NK-92 treated with Interleukin-12 subunit alpha and Interleukin-12 subunit beta, amount 100 ng/mL, for 24 hours (cell line): ENCODE data around the gene RAB21.
A peak's percentile ranks its signal among the peaks of the same experiment; 100 is the strongest.

Experiments
- DNase-seq: peaks from one replicate; lab custom pipeline; 2025; lab: John Stamatoyannopoulos, UW

RAB21 gene, protein sequence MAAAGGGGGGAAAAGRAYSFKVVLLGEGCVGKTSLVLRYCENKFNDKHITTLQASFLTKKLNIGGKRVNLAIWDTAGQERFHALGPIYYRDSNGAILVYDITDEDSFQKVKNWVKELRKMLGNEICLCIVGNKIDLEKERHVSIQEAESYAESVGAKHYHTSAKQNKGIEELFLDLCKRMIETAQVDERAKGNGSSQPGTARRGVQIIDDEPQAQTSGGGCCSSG

DNA sequence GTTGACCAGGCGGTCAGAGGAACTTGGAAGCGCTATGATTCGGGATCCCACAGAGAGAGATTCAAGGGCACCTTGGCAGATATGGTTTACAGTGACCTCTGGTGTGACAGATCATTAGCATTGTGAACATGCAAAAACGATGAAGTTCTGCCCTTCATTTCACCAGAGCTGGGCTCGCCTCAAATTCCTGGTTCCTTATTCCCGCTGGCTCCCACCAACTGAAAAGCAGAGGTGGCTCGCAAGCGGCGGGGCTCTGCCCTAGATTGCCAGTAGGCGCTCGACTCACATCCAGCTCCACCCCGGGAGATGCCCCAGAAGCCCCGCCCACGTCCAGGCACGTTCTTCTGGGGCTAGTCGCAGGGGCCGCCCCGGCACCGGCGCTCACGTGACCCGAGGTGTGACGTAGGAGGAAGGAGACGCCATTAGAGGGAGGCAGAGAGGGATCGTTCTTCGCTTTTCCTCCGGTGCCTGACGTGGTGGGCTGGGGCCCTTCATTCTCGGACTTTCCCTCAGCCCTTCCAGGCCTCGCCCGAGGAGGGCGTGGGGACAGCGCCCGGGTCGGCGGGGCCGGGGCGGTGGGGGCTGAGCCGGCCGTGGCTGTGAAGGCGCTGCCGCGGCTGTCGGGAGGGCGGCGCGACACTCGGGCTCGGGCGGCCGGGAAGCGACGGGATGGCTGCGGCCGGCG is at the start of gene RAB21:
Gene RAB21 (plus strand): TSS at position 403 of the 685 bp plus-strand sequence. CDS start 267 bp downstream, at position 670.
- peak; percentile 93 for DNase-seq

DNA sequence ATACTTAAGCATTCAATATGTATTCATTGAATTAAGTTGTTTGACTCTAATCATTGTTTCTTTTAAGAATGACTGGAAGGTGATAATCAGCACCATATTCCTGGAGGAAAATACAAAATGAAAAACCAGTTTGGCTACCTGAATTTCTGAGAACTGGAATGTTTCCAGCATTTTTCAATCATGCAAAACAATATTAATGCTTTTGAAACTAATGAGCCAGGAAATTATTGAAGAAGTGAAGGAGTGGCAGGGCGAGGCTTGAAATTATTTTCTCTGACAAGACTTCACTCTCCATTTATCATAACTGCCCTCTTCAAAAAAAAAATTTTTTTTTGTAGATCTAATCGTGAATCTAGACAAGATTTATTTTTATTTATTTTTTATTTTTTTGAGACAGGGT is 49.7 kb upstream of the RAB21 start:
- DNase-seq: no peak

DNA sequence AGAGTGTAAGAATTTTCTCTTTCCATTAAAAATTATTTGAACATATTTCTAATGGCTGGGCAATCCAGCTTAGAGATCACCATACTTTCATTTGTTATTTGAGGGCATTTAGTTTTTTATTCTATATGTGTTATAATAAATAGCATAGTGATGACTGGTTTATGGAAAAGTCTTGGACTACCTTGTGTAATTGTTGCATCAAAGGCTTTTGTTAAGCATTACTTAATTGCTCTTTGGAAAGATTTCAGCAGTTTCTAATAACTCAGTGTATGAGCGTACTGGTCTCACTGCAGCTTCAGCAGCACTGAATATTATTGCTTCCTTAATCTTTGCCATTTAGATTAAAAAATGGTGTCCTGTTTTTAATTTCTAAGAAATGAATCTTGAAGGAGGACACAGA is 46.0 kb upstream of the RAB21 start:
- DNase-seq: no peak

DNA sequence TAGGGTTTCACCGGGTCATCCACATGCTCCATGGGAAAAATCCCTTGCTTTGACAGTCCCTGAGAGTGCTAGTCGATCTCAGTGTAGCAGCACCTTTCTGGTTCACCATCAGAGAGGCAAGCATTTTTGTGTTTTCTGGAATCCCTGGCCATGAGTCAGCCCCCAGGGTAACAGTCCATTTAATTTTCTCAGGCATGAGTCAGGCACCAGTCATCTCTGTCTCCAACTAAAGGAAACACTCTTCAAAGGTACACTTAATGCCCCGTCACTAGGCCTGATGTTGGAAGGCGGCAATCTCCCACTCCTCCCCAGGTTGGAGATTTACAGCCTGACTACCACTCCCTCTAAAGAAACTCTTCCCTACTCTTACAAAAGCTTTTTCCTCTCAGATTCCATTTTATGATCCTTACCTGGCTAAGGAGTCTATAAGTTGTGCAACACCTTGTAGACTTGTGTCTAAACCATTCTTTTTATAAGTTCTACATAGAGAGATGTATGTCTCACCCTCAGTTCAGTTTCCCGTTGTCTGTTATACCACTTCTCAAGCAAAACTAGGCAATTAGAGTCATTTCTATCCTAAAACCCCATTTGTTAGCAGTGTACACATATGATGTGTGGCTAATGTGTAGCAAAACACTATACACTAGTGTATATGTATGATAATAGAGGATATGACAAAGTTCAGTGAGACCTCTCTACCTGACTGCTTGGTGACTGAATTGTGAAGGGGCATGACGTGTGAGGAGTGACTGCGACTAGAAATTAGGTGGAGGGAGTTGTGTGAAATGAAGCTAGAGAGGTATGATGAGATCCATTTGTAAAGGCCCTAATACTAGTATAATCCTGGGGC is 44.2 kb upstream of the RAB21 start:
- DNase-seq: no peak

DNA sequence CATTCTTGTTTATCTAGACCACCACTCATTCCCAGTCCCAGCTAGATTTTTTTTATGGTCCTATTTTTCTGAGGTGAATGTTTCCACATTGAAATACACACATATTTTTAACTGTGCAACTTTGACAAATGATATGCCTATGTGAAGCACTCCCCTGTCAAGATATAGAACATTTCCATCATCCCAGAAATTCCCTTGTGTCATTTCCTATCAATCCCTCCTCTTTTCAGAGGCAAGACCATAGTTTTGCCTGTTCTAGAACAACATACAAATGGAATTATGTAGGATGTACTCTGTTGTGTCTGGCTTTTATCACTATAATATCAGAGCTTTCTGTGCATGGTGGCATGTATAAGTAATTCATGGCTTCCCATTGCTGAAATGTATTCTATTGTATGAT is 36.1 kb upstream of the RAB21 start:
- DNase-seq: no peak

DNA sequence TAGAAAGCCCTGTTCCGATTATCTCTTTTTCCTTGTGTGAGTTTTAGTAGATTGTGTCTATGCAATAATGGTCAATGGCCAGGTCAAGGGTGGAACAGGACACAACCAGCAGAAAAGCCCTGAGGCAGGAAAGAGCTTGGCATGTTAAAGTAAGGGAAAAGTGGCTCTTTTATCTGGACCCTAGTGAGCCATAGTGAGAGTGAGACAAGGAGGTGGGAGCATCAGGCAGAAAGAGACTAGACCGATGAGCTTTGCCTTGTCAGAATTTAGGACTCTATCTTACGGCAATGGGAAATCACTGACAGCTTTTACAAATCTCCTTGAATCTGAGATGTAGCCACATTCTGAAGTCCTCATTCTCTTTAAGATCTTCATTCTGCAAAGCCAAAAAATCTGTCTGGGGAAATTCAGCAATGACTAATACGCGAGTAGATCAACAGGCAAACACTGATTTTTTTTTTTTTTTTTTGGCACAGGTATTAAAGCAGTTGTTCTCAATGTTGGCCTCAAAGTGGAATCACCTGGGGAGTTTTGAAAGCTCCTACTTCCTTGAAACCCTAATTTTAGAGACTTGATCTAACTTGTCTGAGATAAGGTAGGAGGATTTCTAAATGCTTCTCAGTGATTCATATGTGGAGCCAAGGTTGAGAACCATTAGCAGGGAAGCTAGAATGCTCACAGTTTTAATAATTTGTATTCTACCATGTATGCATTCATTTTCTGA is 34.9 kb upstream of the RAB21 start:
- DNase-seq: no peak

DNA sequence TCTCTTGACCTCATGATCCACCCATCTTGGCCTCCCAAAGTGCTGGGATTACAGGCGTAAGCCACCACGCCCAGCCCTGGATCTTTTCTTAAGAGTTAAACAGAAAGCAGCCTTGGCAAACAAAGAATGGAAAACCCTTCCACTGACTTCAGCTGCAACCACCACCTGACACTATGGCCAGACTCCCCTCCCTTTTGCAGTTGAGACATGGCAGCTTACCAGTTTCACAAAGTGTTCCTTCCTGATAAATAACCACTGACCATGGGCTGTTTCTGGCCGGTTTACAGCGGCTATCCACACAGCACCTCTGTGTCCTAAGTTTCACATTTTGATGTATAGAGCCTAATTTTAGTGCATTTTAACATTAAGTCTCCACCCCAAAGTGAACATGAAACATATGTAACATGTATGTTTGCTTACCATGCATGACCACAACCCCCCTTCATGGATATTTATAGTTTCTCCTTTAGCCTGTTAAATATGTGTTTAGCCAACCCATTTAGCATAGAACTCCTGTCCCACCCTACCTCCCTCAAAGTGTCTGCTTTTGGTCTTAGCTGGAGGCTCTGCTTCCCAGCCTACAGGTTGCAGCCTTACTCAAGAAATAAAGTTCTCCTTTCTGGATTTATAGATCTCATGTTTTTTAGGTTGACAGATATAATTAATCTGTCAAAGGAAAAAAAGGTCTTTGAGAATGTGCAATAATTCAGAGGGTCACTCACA is 32.7 kb upstream of the RAB21 start:
- DNase-seq: no peak

DNA sequence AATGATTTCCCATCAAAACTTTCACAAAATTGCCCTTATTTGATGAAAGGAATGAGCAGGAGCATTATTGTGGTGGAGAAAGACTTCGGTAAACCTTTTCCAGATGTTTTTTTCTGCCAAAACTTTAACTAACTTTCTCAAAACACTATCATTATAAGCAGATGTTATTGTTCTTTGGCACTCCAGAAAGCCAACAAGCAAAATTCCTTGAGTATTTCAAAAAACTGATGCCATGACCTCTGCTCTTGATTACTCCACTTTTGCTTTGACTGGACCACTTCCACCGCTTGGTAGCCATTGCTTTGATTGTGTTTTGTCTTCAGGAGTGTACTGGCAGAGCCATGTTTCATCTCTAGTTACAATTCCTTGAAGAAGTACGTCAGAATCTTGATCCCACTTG is 29.7 kb upstream of the RAB21 start:
- DNase-seq: no peak

DNA sequence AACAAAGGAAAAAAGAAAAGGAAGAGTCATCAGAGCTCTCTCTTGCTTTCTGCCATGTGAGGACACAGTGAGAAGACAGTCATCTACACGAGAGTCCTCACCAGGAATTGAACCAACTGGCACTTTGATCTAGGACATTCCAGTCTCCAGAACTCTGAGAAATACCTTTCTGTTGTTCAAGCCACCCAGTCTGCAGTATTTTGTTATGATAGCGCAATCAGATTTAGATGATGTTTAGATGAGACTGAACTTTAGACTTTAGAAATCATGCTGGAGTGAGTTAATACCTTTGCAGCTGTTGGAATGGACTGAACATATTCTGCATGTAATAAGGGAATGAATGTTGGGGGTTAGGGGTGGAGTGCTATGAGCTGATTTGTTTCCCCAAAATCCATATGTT is 28.1 kb upstream of the RAB21 start:
- DNase-seq: no peak

DNA sequence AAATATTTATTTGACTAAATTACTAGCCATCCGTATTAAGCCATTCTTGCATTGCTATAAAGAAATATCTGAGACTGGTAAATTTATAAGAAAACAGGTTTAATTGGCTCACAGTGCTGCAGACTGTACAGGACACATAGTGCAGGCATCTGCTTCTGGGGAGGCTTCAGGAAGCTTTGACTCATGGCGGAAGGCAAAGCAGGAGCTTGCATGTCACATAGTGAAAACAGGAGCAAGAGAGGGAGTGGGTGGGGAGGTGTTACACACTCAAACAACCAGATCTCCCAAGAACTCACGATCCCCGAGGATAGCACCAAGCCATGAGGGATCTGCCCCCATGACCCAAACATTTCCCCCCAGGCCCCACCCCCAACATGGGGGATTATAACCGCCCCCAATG is 26.7 kb upstream of the RAB21 start:
- DNase-seq: no peak

DNA sequence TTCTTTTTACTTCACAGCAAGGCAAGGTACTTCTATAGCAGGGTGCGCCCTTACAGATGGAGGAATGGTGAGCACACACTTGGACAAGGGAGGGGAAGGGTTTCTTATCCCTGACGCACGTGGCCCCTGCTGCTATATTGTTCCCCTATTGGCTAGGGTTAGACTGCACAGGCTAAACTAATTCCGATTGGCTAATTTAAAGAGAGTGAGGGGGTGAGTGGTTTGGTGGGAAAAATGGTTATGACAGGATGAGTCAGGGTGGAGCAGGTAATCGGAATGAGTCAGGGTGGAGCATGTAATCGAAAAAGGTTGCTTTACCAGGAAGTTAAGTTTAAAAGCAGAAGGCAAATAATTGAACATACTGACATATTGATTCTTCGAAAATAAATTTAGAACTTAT is 23.7 kb upstream of the RAB21 start:
- no peak for DNase-seq

DNA sequence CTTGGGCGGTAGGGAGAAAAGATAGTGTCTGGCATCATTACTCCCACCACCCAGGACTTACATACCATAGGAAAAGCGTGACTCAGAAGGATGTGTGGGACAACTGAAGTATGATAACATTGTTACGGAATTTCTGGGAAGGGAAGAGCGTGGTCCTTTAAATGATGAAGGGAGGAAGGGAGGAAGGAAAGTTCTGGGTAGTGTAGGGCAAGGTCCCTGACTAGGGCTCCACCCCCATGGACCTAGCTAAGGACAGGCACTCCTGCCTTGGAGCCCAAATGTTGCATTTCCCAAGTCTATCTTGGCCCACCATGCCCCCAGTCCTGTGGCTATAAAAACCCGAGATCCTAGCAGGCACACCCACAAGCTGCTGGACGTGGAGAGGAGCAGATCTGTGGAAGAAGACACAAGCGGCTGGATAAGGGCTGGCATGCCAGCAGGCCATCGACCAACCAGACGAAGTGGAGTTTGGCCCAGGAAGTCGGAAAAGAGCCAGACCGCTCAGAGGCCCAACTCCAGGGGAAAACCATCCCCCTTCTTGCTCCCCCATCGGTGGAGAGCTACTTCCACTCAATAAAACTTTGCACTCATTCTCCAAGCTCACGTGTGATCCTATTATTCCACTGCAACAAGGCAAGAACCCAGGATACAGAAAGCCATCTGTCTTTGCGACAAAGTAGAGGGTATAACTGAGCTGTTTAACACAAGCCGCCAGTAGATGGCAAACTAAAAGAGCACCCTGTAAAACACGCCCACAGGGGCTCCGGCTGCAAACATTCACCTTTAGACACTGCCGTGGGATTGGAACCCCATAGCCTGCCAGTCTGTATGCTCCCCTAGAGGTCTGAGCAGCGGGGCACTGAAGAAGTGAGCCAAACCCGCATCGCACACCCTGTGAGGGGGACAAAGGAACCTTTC is 23.0 kb upstream of the RAB21 start:
- DNase-seq: no peak

DNA sequence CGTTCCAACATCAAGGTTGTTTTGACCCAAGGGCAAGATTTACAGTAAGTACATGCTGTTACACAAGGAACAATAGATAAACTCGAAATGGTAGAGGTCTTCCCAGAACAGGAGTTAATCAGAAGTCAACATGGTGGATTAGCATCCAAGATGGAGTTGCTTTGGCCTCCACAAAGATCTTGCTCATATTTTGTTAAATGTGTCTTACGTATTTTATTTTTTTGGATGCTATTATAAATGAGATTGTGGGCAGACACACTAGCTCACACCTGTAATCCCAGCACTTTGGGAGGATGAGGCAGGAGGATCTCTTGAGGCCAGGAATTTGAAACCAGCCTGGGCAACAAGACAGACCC is 22.3 kb upstream of the RAB21 start:
- DNase-seq: no peak

DNA sequence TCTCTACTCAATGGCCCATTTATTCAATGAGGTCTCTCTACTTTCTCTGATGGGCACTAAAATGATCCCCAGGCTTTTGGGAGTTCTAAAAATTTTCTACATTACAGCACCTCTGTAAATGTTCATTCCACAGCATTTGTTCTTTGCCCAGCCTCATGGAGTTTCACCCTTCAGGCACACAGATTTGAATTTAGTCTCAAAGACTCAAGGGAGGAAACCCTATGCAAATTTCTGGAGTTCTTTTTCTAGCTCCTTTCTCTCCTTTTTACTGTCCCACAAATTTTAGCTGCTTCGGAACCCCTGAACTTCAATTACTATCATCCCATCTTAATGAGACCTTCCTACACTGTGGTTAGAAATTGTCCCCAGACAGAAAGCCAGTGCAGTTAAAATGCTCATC is 17.5 kb upstream of the RAB21 start:
- no peak for DNase-seq

DNA sequence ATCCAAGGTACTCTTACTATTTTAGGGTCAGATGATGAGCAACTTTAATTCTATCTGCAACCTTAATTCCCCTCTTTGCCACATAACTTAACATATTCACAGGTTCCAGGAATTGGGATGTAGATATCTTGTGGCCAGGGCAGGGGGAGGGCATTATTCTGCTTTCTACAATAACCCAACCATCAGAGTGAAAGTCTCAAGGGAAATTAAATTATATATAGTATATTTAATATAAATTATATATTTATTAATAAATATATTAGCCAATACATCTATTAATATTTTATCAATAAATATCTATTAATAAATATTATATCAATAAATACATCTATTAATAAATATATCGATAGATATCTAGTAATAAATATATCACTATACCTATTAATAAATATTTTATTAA is 11.7 kb upstream of the RAB21 start:
- DNase-seq: no peak

DNA sequence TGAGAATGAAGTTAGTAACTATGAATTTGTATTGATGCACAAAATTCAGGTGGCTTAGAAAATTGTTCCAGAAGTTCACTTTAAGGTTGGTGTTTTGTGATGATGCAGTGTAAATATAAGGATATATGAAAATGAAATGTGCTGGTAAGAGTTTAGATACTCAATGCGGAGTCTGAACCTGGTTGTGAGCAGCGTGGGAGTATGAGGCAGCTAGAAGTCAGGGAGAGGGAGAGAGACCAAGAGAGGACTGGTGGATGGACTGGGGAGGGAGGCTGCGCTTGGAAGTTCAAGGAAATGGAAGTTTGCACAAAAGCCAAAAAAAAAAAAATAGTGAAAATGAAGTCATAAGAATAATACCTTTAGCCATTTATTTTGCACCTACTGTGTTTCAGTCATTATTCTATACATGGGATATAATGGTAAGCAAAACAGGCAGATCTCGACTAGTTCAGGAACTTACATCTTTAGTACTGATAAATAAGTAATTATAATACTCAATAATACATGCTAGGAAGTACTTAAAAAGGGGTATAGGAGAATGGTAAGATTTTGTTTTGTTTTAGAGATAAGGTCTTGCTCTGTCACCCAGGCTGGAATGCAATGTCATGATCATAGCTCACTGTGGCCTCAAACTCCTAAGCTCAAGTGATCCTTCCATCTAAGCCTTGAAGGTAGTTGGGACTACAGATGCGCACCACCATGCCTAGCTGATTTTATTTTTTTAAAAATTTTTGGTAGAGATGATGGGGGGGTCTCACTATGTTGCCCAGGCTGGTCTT is 10.0 kb upstream of the RAB21 start:
- DNase-seq: no peak

DNA sequence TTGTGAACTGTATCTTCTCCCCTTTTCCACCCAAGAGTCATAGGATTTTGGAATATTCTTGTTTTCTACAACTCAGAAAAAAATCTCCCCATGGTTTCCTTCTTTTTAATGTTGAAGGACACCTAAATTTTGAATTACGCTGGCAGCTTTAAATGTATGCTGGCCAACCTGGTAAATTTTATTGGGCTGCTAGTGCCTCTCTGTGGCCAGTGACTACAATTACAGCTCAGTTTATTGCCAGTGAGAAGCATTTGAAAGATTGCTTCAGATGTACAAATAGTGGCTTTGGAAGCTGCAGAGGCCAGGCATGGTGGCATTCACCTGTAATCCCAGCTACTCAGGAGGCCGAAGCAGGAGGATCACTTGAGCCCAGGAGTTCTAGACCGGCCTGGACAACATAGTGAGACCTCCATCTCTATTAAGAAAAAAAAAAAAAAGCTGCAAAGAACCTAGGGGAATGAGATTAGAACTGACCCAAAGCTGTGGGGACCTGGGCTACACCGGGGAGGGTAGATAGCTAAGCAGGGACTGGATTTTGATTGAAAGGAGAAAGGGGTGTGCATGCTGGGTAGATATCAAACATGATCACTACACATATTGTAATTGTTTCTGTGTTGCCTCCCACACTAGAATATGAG is 7.6 kb upstream of the RAB21 start:
- DNase-seq: peak; percentile 0

DNA sequence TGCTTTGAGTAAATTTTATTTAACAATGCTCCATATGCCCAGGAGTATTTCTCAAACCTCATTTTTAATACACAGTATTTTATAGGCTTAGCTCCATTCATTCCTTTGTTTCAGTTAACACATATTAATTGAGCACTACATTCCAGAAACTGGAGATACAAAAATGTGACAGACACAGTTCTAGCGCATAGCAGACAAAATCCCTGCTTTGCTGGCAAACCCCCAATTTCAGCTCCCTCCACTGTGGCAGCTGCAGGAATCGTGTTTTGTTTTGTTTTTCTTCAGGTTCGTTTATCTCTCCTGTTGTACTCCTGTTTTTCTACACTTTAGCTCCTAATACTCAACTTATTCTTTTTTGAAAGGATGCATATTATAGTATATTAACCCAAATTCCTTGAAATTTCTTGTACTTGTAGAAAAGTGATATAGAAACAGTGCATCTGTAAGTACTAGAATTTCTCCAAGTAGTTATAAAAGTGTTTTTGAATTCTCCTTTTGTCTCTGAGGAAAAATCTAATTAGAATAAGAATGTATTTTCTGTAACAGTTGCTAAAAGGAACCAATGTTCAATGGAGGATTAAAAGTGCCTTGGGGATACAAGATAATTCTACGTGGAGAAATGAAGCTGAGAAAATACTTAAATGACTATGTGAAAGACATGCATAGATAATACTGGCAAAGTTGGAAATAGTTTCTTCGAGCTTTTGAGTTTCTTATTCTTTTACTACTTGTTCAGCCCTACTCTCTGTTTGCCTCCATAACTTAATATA is 6.4 kb upstream of the RAB21 start:
- DNase-seq: no peak

DNA sequence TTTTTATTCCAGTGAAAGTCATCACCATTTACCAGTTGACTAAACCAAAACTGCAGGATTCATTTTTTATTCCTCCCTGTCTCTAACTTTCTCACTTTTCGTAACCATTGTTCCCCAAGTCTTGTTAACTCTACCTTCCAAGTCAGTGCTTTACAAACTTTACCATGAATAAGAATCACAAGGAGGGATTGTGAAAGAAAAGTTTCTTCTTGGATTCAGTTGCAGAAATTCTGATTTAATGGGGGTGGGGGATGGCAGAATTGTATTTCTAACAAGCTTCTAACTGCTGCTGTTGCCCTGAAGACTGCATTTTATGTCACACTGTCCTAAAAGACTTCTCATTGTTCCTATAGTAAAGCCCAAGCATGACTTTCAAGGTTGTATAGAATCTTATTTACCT is 5.0 kb upstream of the RAB21 start:
- no peak for DNase-seq
